Choroid plexus epithelial cell (primary cell): ENCODE results near the gene MYBBP1A.
A peak's percentile ranks its signal among the peaks of the same experiment; 100 is the strongest.

Experiments
- DNase-seq: peaks from one replicate; pipeline ENCODE4 v3.0.0-alpha.2; 2010; ENCODE audit warnings: low read depth
- H3K4me3 ChIP-seq: 2 replicates; pipeline ENCODE4 v1.5.1; 2011; ENCODE audit warnings: low read depth, mild to moderate bottlenecking, control low read depth, low read length, moderate library complexity
- CTCF ChIP-seq: conservative IDR thresholded peaks from 2 replicates; pipeline ENCODE4 v1.5.1; 2011; ENCODE audit warnings: low read depth, mild to moderate bottlenecking, control low read depth, inconsistent platforms, low read length, moderate library complexity

MYBBP1A gene

GRCh38 chr17:4559966-4560365, 4.8 kb upstream of the MYBBP1A start:
- no peak for TF ChIP-seq CTCF
- no peak overlapping the region for H3K4me3 ChIP-seq
- DNase-seq, result no peak

GRCh38 chr17:4559139-4559791, 4.1 kb upstream of the MYBBP1A start:
- no peak for TF ChIP-seq CTCF

GRCh38 chr17:4558347-4558971, 3.3 kb upstream of the MYBBP1A start:
- no peak for DNase-seq
- TF ChIP-seq CTCF, result no peak
- no peak overlapping the region for H3K4me3 ChIP-seq

More at GRCh38 chr17:4559139-4559791, 4.1 kb upstream of the MYBBP1A start:
- no peak for DNase-seq
- H3K4me3 ChIP-seq, result no peak overlapping the region

- TF ChIP-seq CTCF, result no peak
- H3K4me3 ChIP-seq, result no peak overlapping the region
Measured at GRCh38 chr17:4557626-4558346, 2.6 kb upstream of the MYBBP1A start.

GRCh38 chr17:4556996-4557395, 1.8 kb upstream of the MYBBP1A start:
- DNase-seq, result no peak
- TF ChIP-seq CTCF, result no peak
- H3K4me3 ChIP-seq, result no peak overlapping the region

More at GRCh38 chr17:4557626-4558346, 2.6 kb upstream of the MYBBP1A start:
- DNase-seq, result no peak

GRCh38 chr17:4555873-4556759, 932 bp upstream of the MYBBP1A start:
- H3K4me3 ChIP-seq, result peak overlapping the region; percentile 95
- DNase-seq, result no peak

More at GRCh38 chr17:4555873-4556759, 932 bp upstream of the MYBBP1A start:
- no peak for TF ChIP-seq CTCF
